Measurements from ENCODE around the gene LIMK1.

Gene LIMK1

DNA sequence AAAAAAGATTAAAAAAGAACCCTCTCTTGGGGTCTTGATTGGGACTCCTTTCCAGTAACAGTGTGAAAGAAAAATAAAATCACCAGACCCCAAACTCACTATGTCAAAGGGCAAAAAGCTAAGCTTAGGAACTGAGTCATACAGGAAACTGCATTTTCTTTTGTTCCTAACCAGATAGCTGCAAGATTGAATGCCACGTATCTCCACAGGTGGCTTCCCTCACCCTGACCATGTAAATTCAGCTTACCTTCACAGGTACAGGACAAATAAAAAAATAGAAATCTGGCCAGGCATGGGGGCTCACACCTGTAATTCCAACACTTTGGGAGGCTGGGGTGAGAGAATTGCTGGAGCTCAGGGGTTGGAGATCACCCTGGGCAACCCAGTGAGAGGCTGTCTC lies 58.1 kb downstream of the LIMK1 start:
- no peak overlapping the region for H3K4me3 ChIP-seq (ENCODE audit: low read length)
- DNase-seq (ENCODE audit: low read depth) = peak; percentile 51
- TF ChIP-seq CTCF (IDR thresholded peaks at IDR 0.05; ENCODE audit: insufficient read depth, low read depth, low read length, missing control alignments) = no peak

DNA sequence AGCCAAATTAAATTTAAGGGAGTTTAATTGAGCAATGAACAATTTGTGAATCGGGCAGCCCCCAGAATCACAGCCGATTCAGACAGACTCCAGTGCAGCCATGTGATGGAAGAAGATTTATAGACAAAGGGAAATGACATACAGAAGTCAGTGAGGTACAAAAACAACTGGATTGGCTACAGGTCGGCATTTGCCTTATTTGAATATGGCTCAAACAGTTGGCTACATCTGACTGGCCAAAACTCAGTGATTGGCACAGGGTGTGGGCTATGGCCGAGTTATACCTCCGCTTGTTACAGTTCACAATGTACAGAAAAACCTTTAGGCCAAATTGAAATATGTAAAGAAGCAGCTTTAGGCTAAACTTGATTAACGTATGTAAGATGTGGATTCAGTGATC lies 59.8 kb downstream of the LIMK1 start:
- DNase-seq (ENCODE audit: low read depth) = no peak
- no peak overlapping the region for H3K4me3 ChIP-seq (ENCODE audit: low read length)
- no peak for TF ChIP-seq CTCF (IDR thresholded peaks at IDR 0.05; ENCODE audit: insufficient read depth, low read depth, low read length, missing control alignments)

DNA sequence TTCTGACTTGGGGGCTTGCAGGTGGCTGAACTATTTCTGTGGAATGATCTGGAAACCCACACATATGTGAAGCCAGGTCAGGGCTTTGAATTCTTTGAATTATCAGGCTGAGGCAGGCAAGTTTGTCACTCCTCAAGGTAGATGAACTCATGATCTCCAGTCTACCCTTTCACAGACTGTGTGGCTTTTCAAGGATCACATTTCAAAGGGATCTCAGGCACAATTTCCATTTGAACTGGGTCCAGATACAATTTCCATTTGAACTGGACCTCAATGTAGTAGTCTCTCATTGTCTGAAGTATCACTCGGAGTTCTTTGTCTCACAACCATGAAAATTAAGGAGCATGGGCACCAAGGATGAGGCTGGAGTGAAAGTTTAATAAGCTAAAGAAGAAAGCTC lies 64.9 kb downstream of the LIMK1 start:
- TF ChIP-seq CTCF (IDR thresholded peaks at IDR 0.05; ENCODE audit: insufficient read depth, low read depth, low read length, missing control alignments) = no peak
- no peak for DNase-seq (ENCODE audit: low read depth)
- H3K4me3 ChIP-seq (ENCODE audit: low read length) = no peak overlapping the region

GRCh38 chr7:74149071-74149470 lies 65.5 kb downstream of the LIMK1 start:
- no peak for DNase-seq (ENCODE audit: low read depth)
- H3K4me3 ChIP-seq (ENCODE audit: low read length) = no peak overlapping the region
- no peak for TF ChIP-seq CTCF (IDR thresholded peaks at IDR 0.05; ENCODE audit: insufficient read depth, low read depth, low read length, missing control alignments)

GRCh38 chr7:74149603-74150002 lies 66.0 kb downstream of the LIMK1 start:
- TF ChIP-seq CTCF (IDR thresholded peaks at IDR 0.05; ENCODE audit: insufficient read depth, low read depth, low read length, missing control alignments) = no peak
- no peak overlapping the region for H3K4me3 ChIP-seq (ENCODE audit: low read length)
- no peak for DNase-seq (ENCODE audit: low read depth)

- no peak overlapping the region for H3K4me3 ChIP-seq (ENCODE audit: low read length)
- DNase-seq (ENCODE audit: low read depth) = no peak
- no peak for TF ChIP-seq CTCF (IDR thresholded peaks at IDR 0.05; ENCODE audit: insufficient read depth, low read depth, low read length, missing control alignments)
Observed at GRCh38 chr7:74153736-74154135, 70.1 kb downstream of the LIMK1 start.

- no peak overlapping the region for H3K4me3 ChIP-seq (ENCODE audit: low read length)
- no peak for DNase-seq (ENCODE audit: low read depth)
- no peak for TF ChIP-seq CTCF (IDR thresholded peaks at IDR 0.05; ENCODE audit: insufficient read depth, low read depth, low read length, missing control alignments)
Observed at GRCh38 chr7:74155810-74156395, 72.3 kb downstream of the LIMK1 start.
